Measurements from ENCODE around the gene STAB2.

STAB2 gene

GRCh38 chr12:103735291-103735690 is 148.2 kb downstream of the STAB2 start:
- H3K4me3 ChIP-seq (ENCODE audit: low read depth, low read length), result no peak overlapping the region
- no peaks in the 10 kb centered on the region for H3K27me3 ChIP-seq (ENCODE audit: control insufficient read depth, insufficient read depth, low read length)
- no peaks in the 10 kb centered on the region for H3K36me3 ChIP-seq (ENCODE audit: control insufficient read depth, insufficient read depth, low read length)
- peaks cover 2% of the 10 kb centered on the region for H3K9me3 ChIP-seq (ENCODE audit: control insufficient read depth, insufficient read depth, low read length)
- no peaks in the 10 kb centered on the region for H3K4me1 ChIP-seq (ENCODE audit: control insufficient read depth, insufficient read depth, low read length)
- H3K9ac ChIP-seq (ENCODE audit: low read depth, low read length), result no peak overlapping the region

- H3K27me3 ChIP-seq (ENCODE audit: control insufficient read depth, insufficient read depth, low read length), result no peaks in the 10 kb centered on the region
- H3K9ac ChIP-seq (ENCODE audit: low read depth, low read length), result no peak overlapping the region
- H3K36me3 ChIP-seq (ENCODE audit: control insufficient read depth, insufficient read depth, low read length), result no peaks in the 10 kb centered on the region
- H3K4me3 ChIP-seq (ENCODE audit: low read depth, low read length), result no peak overlapping the region
- H3K4me1 ChIP-seq (ENCODE audit: control insufficient read depth, insufficient read depth, low read length), result no peaks in the 10 kb centered on the region
- no peaks in the 10 kb centered on the region for H3K9me3 ChIP-seq (ENCODE audit: control insufficient read depth, insufficient read depth, low read length)
Measured at GRCh38 chr12:103736572-103736971, 149.5 kb downstream of the STAB2 start.

- H3K4me3 ChIP-seq (ENCODE audit: low read depth, low read length), result no peak overlapping the region
- no peaks in the 10 kb centered on the region for H3K4me1 ChIP-seq (ENCODE audit: control insufficient read depth, insufficient read depth, low read length)
- no peaks in the 10 kb centered on the region for H3K9me3 ChIP-seq (ENCODE audit: control insufficient read depth, insufficient read depth, low read length)
- H3K36me3 ChIP-seq (ENCODE audit: control insufficient read depth, insufficient read depth, low read length), result no peaks in the 10 kb centered on the region
- no peaks in the 10 kb centered on the region for H3K27me3 ChIP-seq (ENCODE audit: control insufficient read depth, insufficient read depth, low read length)
- H3K9ac ChIP-seq (ENCODE audit: low read depth, low read length), result no peak overlapping the region
Measured at GRCh38 chr12:103737881-103738280, 150.8 kb downstream of the STAB2 start.

- no peaks in the 10 kb centered on the region for H3K4me1 ChIP-seq (ENCODE audit: control insufficient read depth, insufficient read depth, low read length)
- no peak overlapping the region for H3K9ac ChIP-seq (ENCODE audit: low read depth, low read length)
- no peak overlapping the region for H3K4me3 ChIP-seq (ENCODE audit: low read depth, low read length)
- H3K36me3 ChIP-seq (ENCODE audit: control insufficient read depth, insufficient read depth, low read length), result no peaks in the 10 kb centered on the region
- H3K9me3 ChIP-seq (ENCODE audit: control insufficient read depth, insufficient read depth, low read length), result no peaks in the 10 kb centered on the region
- no peaks in the 10 kb centered on the region for H3K27me3 ChIP-seq (ENCODE audit: control insufficient read depth, insufficient read depth, low read length)
Measured at GRCh38 chr12:103742349-103742932, 155.4 kb downstream of the STAB2 start.

GRCh38 chr12:103743788-103744187 is 156.7 kb downstream of the STAB2 start:
- no peaks in the 10 kb centered on the region for H3K27me3 ChIP-seq (ENCODE audit: control insufficient read depth, insufficient read depth, low read length)
- H3K4me3 ChIP-seq (ENCODE audit: low read depth, low read length), result no peak overlapping the region
- H3K36me3 ChIP-seq (ENCODE audit: control insufficient read depth, insufficient read depth, low read length), result no peaks in the 10 kb centered on the region
- no peaks in the 10 kb centered on the region for H3K4me1 ChIP-seq (ENCODE audit: control insufficient read depth, insufficient read depth, low read length)
- no peak overlapping the region for H3K9ac ChIP-seq (ENCODE audit: low read depth, low read length)
- no peaks in the 10 kb centered on the region for H3K9me3 ChIP-seq (ENCODE audit: control insufficient read depth, insufficient read depth, low read length)

GRCh38 chr12:103745962-103746361 is 158.9 kb downstream of the STAB2 start:
- no peak overlapping the region for H3K4me3 ChIP-seq (ENCODE audit: low read depth, low read length)
- no peak overlapping the region for H3K9ac ChIP-seq (ENCODE audit: low read depth, low read length)
- H3K9me3 ChIP-seq (ENCODE audit: control insufficient read depth, insufficient read depth, low read length), result no peaks in the 10 kb centered on the region
- no peaks in the 10 kb centered on the region for H3K36me3 ChIP-seq (ENCODE audit: control insufficient read depth, insufficient read depth, low read length)
- no peaks in the 10 kb centered on the region for H3K4me1 ChIP-seq (ENCODE audit: control insufficient read depth, insufficient read depth, low read length)
- no peaks in the 10 kb centered on the region for H3K27me3 ChIP-seq (ENCODE audit: control insufficient read depth, insufficient read depth, low read length)

- Histone ChIP-seq H3K9me3 (ENCODE audit: control insufficient read depth, insufficient read depth, low read length) (no peaks in the 10 kb centered on the region), H3K9ac (ENCODE audit: low read depth, low read length) (no peak overlapping the region), H3K36me3 (ENCODE audit: control insufficient read depth, insufficient read depth, low read length) (no peaks in the 10 kb centered on the region), H3K4me1 (ENCODE audit: control insufficient read depth, insufficient read depth, low read length) (no peaks in the 10 kb centered on the region), H3K4me3 (ENCODE audit: low read depth, low read length) (no peak overlapping the region), H3K27me3 (ENCODE audit: control insufficient read depth, insufficient read depth, low read length) (no peaks in the 10 kb centered on the region)
Measured at GRCh38 chr12:103748002-103748401, 160.9 kb downstream of the STAB2 start.

- Histone ChIP-seq H3K36me3 (ENCODE audit: control insufficient read depth, insufficient read depth, low read length) (no peaks in the 10 kb centered on the region), H3K9ac (ENCODE audit: low read depth, low read length) (no peak overlapping the region), H3K4me1 (ENCODE audit: control insufficient read depth, insufficient read depth, low read length) (no peaks in the 10 kb centered on the region), H3K27me3 (ENCODE audit: control insufficient read depth, insufficient read depth, low read length) (no peaks in the 10 kb centered on the region), H3K9me3 (ENCODE audit: control insufficient read depth, insufficient read depth, low read length) (no peaks in the 10 kb centered on the region), H3K4me3 (ENCODE audit: low read depth, low read length) (no peak overlapping the region)
Measured at GRCh38 chr12:103748875-103749274, 161.8 kb downstream of the STAB2 start.

- no peaks in the 10 kb centered on the region for H3K27me3 ChIP-seq (ENCODE audit: control insufficient read depth, insufficient read depth, low read length)
- no peaks in the 10 kb centered on the region for H3K4me1 ChIP-seq (ENCODE audit: control insufficient read depth, insufficient read depth, low read length)
- no peak overlapping the region for H3K9ac ChIP-seq (ENCODE audit: low read depth, low read length)
- H3K36me3 ChIP-seq (ENCODE audit: control insufficient read depth, insufficient read depth, low read length), result no peaks in the 10 kb centered on the region
- H3K9me3 ChIP-seq (ENCODE audit: control insufficient read depth, insufficient read depth, low read length), result no peaks in the 10 kb centered on the region
- H3K4me3 ChIP-seq (ENCODE audit: low read depth, low read length), result no peak overlapping the region
Measured at GRCh38 chr12:103751171-103751570, 164.1 kb downstream of the STAB2 start.

- H3K9ac ChIP-seq (ENCODE audit: low read depth, low read length), result no peak overlapping the region
- H3K9me3 ChIP-seq (ENCODE audit: control insufficient read depth, insufficient read depth, low read length), result no peaks in the 10 kb centered on the region
- no peaks in the 10 kb centered on the region for H3K27me3 ChIP-seq (ENCODE audit: control insufficient read depth, insufficient read depth, low read length)
- H3K4me3 ChIP-seq (ENCODE audit: low read depth, low read length), result no peak overlapping the region
- H3K4me1 ChIP-seq (ENCODE audit: control insufficient read depth, insufficient read depth, low read length), result no peaks in the 10 kb centered on the region
- H3K36me3 ChIP-seq (ENCODE audit: control insufficient read depth, insufficient read depth, low read length), result no peaks in the 10 kb centered on the region
Measured at GRCh38 chr12:103751600-103751999, 164.5 kb downstream of the STAB2 start.

- H3K4me1 ChIP-seq (ENCODE audit: control insufficient read depth, insufficient read depth, low read length), result no peaks in the 10 kb centered on the region
- H3K9me3 ChIP-seq (ENCODE audit: control insufficient read depth, insufficient read depth, low read length), result no peaks in the 10 kb centered on the region
- no peak overlapping the region for H3K9ac ChIP-seq (ENCODE audit: low read depth, low read length)
- H3K27me3 ChIP-seq (ENCODE audit: control insufficient read depth, insufficient read depth, low read length), result no peaks in the 10 kb centered on the region
- H3K36me3 ChIP-seq (ENCODE audit: control insufficient read depth, insufficient read depth, low read length), result no peaks in the 10 kb centered on the region
- H3K4me3 ChIP-seq (ENCODE audit: low read depth, low read length), result no peak overlapping the region
Measured at GRCh38 chr12:103755425-103755824, 168.4 kb downstream of the STAB2 start.

- no peaks in the 10 kb centered on the region for H3K36me3 ChIP-seq (ENCODE audit: control insufficient read depth, insufficient read depth, low read length)
- no peaks in the 10 kb centered on the region for H3K27me3 ChIP-seq (ENCODE audit: control insufficient read depth, insufficient read depth, low read length)
- no peaks in the 10 kb centered on the region for H3K4me1 ChIP-seq (ENCODE audit: control insufficient read depth, insufficient read depth, low read length)
- no peak overlapping the region for H3K4me3 ChIP-seq (ENCODE audit: low read depth, low read length)
- no peaks in the 10 kb centered on the region for H3K9me3 ChIP-seq (ENCODE audit: control insufficient read depth, insufficient read depth, low read length)
- H3K9ac ChIP-seq (ENCODE audit: low read depth, low read length), result no peak overlapping the region
Measured at GRCh38 chr12:103756443-103756842, 169.4 kb downstream of the STAB2 start.
